GM18508 (cell line): ENCODE data around the gene C1orf87.

ENCODE experiments used
- ATAC-seq: cut with Tn5 transposase; IDR thresholded peaks from one replicate; pipeline ENCODE4 v1.9.1; 2021; ENCODE audit warnings: moderate number of reproducible peaks; ENCODE audit not compliant: insufficient read depth, unreplicated experiment

C1orf87 gene, protein sequence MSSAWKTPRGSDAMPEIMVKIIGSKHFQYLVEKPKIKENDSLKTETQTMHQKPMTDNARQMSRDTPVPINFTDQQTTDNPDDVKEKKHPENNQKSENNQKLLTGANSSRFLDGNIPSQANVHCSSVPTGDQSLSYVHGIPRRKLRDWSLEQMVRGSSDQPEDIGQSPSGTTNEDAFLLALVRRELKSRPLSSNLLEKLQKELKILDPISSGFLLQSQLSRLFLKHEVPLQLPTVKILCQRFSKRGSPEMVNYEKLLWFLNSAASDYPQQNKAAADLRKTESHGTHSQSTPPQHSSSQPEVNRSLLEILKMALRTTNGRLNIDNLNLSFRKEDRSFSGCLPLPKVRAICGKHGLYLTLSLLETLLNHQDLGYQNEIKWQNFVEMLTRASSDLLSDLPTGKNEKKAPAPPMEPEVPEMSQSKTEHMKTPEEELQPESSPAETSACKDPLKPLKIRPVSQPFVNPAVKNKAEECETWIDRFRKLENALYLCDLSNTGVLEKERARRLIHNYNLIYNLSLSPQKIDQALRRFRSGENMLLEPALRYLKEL

DNA sequence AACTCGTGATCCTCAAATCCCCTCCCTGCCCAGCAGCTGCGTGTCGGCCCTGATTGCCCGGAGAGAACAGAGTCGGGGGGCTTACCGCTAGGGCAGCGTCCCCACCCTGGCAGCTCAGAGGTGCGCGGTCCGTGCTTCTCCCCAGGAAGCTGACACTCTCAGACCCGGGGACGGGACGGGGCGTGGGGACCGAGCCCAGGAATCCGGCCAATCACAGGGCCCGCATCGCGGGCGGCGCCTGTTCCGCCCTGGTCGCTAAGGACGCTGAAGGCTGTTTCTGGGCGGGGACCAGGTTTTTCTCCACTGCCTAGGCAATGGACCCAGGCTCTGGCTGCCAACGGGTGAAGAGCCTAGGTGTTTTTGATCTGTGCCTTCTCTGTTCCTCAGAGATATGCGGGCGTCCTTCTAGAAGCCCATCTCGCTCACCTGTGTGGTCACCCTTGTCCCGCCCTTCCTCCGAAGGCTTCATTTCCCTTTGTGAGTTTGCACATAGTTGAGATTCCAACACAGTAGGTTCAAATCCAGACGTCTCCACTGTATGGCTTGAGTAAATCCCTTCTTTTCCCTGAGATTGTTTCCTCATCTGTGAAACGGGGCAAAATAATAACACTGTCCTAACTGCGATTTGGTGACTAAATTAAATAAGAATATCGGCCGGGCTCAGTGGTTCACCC, at the start of gene C1orf87:
TSS of gene C1orf87 (minus strand) at position 166 of the 674 bp plus-strand sequence. CDS start 1,127 bp downstream, outside the sequence.
- ATAC-seq, result no peak

DNA sequence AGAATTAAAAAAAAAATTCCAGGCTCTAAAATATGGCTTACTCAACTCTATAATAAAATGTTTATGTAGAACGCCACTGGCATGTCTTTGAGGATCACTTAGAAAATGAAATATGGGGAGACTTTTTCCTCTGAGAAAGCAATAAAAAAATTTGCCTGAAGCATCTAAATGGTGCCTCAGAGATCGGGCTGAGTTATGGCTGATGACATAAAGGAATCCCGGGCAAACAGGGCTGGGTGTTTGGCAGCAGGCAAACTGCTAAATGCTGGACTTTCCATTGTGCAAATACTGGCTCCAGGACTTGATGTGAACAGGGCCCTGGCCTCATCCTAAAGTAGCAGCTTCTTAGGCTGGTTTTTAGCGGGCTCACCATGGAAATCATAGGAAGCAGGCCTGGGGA, 44.5 kb upstream of the C1orf87 start:
- ATAC-seq, result no peak

DNA sequence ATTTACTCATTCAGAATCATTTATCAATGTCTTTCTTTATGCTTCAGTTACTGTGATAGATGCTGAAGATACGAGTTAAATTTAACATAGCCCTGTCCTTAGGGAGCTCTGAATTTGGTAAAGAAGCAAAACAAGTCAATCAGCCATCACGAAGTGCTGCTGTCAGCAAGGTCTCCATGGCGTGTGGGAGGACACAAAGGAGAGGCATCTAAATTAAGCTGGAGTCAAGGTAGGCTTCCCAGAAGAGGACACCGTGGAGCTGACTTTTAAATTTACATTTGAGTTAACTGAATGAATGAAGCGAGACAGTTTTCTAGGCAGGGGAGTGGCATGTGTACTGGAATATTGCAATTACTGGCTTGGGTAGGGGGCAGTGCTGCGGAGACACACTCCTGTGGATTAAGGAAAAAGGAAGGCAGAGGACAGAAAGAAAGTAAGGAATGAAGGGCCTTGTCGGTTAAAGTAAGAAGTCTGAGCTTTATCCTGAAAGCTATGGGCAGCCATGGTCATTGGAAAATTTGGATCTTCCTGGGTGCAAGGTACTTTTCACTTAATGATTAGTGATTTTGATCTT, 41.3 kb upstream of the C1orf87 start:
- no peak for ATAC-seq

DNA sequence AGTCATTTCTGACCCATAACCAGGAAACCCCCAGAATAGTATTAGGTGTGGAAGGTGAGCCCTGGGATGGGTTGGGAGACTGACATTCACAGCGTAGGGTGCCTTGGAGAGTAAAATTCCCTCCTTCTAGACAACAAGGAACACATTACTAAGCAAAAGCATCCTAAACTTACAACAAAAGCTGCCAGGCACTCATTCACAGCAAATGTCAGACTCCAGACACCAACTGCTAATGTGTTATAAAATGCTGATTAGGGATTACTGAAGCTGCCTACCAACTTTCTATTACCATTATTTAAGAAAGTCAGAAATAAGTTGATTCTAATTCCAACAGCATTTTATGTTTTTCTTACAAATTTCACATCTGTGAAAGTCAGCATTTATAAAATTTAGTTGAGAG, 40.0 kb upstream of the C1orf87 start:
- no peak for ATAC-seq

DNA sequence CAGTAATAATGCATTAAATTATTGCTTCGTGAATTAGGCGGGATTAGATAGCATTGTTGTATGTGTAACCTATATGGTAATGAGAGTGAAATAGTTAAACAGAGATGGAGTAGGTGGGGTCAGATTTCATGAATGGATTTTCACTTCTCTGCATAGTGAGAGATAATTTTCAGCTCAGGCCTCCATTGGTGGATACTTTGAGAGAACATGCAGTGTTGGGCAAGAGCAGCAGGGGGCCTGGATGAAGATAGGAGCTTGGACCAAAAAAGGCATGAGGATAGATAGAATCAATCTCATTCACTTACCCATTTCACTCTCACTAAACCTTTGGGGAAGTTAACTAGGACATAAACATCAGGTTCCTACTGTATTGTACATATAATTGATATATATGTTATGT, 39.5 kb upstream of the C1orf87 start:
- ATAC-seq, result no peak

DNA sequence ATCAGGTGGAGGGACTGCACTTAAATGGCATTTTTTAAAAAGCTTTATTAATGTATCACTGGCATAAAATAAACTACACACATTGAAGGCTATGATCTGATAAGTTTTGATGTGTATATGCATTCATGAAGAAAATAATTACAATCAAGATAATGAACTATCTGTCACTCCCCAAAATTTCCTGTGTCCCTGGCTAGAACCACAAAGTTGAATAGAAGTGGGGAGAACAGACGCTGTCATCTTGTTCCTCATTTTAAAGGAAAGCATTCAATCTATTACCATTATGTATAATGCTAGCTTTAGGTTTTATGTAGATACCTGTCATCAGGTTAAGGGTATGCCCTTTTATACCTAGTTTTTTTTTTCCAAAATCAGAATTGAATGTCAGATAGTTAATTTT, 38.1 kb upstream of the C1orf87 start:
- ATAC-seq, result no peak

DNA sequence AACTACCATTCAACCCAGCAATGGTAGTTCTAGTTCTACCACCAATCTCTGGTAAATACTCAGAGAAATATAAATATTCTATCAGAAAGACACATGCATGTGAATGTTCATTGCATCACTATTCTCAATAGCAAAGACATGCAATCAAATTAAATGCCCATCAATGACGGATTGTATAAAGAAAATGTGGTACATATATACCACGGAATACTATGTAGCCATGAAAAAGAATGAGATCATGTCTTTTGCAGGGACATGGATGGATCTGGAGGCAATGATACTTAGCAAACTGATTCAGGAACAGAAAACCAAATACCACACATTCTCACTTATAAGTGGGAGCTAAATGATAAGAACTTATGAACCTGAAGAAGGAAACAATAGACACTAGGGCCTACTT, 37.5 kb upstream of the C1orf87 start:
- ATAC-seq, result no peak

DNA sequence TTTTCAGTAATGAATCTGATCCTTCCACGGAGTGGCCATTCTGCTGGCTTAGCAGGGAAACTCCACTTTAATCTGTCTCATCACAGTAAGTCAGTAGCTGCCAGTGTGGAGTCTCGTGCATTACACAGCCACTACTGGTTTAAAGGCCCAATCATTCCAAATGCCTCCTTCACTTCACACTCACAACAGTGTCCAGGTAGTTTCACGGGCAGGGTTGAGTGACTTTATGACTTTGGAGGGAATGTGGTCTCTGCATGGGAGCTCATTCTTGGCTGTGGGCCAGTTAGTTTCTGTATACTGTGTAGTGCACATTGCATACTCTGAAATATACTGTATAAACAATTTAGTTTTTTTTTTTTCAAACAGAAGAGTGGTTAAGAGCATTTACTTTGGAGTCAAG, 34.6 kb upstream of the C1orf87 start:
- no peak for ATAC-seq

DNA sequence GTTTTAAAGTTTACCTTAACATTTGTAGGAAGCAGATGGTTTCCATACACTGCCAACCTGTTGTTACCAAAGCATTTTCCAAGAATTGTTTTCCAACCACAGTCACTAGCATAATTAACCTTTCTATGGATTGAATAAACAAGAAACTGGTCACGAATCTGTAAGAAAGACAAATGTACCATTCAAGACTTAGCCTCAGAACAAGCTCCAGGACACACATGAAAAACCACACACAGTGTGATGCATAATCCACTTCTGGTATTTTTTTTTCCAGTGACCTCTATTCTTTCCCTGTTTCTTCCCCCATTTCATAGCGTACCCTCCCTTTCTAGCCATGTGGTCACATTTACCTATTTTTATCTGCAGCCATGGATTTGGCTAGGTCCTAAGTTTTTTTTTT, 29.6 kb upstream of the C1orf87 start:
- ATAC-seq, result no peak

DNA sequence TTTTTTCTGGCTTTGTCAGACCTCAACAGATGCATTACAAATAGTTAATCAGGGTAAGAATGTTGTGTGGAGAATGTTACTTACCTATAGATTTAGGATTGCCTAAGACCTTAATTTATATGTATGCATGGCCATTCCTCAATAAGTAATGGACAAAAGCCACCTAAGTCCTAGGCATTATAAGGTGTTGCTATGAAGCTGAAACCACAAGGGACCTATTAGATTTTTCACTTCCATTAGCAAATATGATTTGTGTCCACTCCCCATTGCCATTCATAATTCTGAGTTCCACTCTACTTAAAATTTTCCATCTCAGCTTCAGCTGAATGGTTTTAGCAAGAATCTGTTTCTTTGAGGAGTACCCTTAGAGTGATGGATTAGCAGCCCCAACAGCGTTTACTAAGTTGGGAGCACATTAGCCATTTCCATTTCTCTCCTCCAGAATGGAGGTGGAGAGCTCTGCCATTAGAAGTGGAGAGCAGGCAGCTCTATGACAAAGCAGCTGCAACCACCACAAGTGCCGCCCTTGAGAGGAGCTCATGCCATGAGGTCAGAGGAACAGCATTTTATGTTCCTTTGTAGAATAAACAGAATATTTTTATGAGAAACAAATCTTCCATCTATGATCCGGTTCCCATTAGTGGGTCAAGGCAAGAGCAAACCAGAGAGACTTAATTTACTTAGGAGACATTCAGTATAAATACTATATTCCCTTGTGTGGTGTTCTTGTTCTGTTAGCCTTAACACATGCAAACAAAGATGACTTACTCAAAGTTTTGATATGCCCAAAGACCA, 28.9 kb upstream of the C1orf87 start:
- ATAC-seq, result no peak

DNA sequence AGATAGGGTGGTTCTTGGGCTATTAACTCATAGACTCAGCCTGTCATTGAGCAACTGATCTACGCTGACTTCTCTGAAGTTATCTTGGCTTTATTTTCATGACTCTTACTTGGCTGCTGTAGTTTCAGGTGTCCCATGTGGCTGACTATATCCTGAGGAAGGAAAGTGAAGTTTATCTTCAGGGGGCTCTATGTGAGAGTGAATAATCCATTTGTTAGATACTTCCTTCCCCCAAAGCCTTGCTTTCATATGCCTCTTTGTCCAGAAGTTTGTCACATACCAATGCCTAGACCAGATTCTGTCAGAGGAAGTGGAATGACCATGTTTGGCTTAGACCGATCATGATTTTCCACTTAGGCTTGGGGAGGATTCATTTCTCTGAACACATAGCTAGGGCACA, 27.9 kb upstream of the C1orf87 start:
- ATAC-seq, result no peak

DNA sequence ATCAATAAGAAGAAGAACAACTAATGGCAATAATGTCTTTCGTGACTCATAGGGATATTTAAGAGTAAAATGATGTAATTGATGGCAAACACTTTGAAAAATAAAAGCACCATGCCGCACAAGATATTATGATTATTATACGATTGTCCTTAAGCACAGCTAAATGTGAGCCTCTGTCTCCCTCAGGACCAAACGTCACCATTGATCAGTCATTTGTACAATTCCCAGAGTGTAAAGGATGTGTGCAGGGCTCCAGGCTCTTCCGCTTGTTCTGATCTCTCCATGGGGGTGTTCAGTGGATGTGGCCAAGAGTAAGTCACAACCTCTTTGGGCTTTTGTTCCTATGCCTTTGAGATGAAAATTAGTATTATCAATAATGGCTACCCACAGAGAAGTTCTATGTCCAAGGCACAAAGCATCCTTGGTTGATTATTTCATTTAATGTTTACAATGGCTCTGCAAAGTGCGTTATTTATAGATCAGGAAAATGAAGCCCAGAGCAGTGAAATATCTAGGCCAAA, 17.7 kb upstream of the C1orf87 start:
- no peak for ATAC-seq

DNA sequence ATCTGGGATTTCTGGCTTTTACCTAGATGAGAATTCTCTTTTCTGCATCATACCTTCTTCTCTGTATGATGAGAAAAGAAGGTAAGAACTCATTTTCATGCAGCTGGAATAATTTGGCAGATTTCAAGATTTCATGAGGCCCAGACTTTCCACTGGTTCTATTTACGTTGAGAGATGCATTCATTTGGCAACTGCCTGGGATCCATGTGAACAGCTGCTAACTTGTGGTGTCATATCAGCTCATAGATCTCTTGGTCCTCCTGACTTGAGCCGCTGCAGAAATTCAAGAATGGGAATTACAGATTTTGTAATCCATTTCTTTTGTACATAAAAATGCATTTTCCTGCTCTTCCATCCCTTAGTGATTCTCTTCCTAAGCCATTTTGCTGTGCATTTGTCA, 17.1 kb upstream of the C1orf87 start:
- no peak for ATAC-seq

DNA sequence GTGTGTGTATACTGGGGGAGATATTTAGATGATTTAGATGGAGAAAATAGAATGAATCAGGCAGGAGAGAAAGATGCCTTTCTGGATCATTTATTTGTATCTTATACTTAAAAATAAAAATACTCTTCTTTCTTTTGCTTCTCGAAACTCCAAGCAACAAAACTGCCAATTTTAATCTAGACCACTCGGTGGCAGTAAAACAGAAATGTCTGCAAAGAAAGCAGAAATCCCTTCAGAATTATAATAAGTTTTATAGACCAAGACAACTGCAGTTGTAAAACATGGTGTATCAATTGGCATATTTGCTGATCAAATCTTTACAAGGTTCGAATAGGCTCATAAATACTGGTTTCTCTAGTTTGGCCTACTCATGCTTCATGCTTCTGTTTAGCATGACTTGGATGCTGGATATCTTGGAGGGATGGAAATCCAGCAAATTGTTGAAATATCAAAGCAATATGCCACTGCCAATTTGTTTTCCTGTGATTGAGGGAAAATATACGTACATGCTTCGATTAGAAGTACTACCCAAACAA, 15.1 kb upstream of the C1orf87 start:
- ATAC-seq, result no peak

DNA sequence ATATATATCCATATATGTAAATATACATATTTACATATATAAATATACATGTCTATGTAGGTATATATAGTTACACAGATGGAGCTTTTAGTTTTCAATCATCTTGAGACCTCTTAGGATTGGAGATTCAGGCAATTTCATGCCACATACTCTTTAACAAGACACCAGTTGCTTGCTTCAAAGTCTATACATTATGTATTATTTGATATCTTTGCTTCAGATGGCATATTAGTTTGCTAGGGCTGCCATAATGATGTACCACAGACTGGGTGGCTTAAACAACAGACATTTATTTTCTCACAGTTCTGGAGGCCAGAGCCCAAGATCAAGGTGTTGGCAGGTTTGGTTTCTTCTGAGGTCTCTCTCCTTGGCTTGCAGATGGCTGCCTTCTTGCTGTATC, 14.1 kb upstream of the C1orf87 start:
- no peak for ATAC-seq

DNA sequence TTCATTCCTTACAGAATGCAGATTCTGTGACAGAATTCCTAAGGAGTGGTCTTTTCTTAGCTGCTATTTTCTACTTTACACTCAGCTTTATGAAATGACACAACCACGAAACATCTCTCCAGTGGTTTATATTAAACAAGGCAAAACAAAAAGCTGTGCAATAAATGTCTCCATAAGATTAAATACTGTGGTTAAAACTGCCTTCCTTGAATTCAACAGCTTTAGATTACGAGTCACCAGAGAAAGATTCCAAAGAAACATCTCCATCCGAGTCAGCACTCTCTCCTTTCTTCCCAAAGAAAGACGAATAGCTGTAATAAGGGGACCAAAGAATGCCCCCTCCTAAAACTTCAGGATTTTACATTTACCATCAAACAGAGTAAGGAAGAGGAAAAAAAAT, 4.6 kb upstream of the C1orf87 start:
- ATAC-seq, result no peak

DNA sequence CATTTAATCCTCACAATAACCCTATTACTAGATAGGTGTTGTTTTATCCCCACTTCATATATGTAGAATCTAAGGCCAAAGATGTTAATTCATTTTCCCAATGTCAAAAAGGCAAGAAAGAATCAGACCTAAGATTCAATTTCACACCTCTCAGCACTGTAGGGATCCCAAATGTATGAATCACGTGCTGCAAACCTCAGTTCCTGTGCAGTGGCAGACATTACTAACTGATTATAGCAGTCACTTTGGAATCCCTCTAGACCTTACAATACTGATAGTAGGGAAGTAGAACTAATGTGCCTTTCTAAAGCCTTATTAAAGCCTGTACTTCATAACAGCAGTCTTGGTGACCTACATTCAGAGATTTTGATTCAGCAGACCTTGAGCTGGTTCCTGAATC, 2.3 kb downstream of the C1orf87 start:
- ATAC-seq, result no peak

DNA sequence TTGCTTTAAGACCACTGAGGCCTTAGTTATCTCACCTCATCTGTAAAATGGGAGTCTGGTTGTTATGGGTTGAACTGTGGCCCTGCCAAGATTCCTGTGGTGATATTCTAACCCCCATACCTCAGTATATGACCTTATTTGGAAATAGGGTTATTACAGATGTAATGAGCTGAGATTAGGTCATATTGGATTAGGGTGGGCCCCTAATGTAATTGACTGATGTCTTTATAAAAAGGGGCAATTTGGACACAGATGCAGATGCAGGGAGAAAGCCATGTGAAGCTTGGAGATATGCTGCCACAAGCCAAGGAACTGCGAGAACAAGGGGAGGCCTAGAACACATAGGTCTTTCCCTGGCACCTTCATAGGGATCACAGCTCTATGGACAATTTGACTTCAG, 3.9 kb downstream of the C1orf87 start:
- no peak for ATAC-seq

DNA sequence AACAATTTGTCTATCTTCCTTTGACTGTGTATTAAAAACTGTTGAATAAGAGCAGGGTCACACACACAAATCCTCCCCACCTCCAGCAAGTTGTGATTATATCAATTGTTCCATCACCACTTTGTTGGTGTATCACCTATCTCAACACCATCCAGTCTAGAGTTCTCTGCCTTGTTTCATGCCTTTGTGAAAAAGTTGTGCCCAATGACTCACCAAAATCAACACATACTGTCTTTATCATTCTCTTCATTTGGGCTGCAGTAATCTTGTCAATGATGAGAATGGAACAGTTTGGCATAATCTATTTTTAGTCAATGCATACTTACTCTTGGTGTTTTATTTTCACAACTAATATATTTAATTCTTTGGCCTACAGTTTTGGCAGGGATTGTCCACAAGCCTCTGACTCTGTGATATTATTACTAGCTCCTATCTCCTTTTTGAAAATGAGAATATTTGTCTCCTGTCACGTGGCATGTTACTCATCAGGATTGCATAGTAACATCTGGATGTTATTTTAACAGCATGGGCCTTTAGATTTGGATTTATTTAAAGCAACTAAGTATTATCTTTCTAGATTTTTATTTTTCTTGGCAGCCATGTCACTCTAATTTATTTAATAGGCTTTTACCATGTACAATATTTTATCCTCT, 5.1 kb downstream of the C1orf87 start:
- no peak for ATAC-seq

DNA sequence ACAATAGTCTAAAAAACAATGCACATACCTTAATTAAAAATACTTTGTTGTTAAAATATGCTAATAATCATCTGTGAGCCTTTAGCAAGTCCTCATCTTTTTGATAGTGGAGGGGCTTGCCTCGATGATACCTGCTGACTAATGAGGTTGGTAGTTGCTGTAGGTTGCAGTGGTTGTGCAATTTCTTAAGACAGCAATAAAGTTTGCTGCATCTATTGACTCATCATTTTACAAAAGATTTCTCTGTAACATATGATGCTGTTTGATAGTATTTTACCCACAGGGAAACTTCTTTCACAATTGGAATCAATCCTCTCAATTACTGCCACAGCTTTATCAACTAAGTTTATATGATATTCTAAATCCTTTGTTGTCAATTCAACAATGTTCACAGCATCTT, 7.6 kb downstream of the C1orf87 start:
- no peak for ATAC-seq
